Uterus (tissue), 4 donors: ENCODE results near the gene ALDH8A1. TPM values are rescaled to one million over a fixed set of nuclear protein-coding genes. Genes with fewer than 3 reads are reported as not detected.

Source experiments
- DNase-seq, 2 donors: peaks; one replicate each; pipeline ENCODE4 v3.0.0-alpha.2; 2019 to 2020
- H3K27ac ChIP-seq, 2 donors: fragments of 200-600 bp; sonication (generic); 1 replicate in 1 of 2; 2 replicates in 1 of 2; pipeline ENCODE4 v1.5.1; 2016 to 2018
- H3K27me3 ChIP-seq, 2 donors: fragments of 200-600 bp; sonication (generic); one replicate each; pipeline ENCODE4 v1.5.1; 2018 to 2019; ENCODE audit warnings: control low read depth in 1 of 2
- H3K36me3 ChIP-seq, 2 donors: fragments of 200-600 bp; sonication (generic); one replicate each; pipeline ENCODE4 v1.5.1; 2019; ENCODE audit warnings: control low read depth in 1 of 2
- H3K4me1 ChIP-seq, 2 donors: fragments of 200-600 bp; sonication (generic); one replicate each; pipeline ENCODE4 v1.5.1; 2018 to 2019; ENCODE audit warnings: control low read depth in 1 of 2
- H3K4me3 ChIP-seq, 2 donors: fragments of 200-600 bp; sonication (generic); 1 replicate in 1 of 2; 2 replicates in 1 of 2; pipeline ENCODE4 v1.5.1; 2018 to 2019; ENCODE audit warnings: mild to moderate bottlenecking in 1 of 2
- H3K9me3 ChIP-seq, 2 donors: fragments of 200-600 bp; sonication (generic); one replicate each; pipeline ENCODE4 v1.5.1; 2019; ENCODE audit warnings: control low read depth in 1 of 2
- CTCF ChIP-seq, 4 experiments: fragments of 200-600 bp in 2 of 4; fragments of 450-650 bp in 2 of 4; sonication (generic) in 2 of 4; IDR thresholded peaks; one replicate each; pipeline ENCODE4 v1.5.1; 2016 to 2019; ENCODE audit warnings: antibody characterized with exemption in 4 of 4, mild to moderate bottlenecking in 2 of 4, moderate library complexity in 1 of 4
- POLR2A ChIP-seq, 2 donors: fragments of 450-650 bp; IDR thresholded peaks; one replicate each; pipeline ENCODE4 v1.6.1; 2016; ENCODE audit warnings: antibody characterized with exemption in 2 of 2, mild to moderate bottlenecking in 1 of 2, moderate library complexity in 1 of 2
- intact Hi-C: fragments of 100-400 bp; cut with DNase I; formaldehyde crosslinking; loops from one replicate; pipeline ENCODE4 v1.15.1; 2023; ENCODE audit warnings: low total_unique reads
- total RNA-seq, 4 donors: library from RNA; depleted of rRNA in 3 of 4; stranded (reverse); fragments of >200 nt in 3 of 4; gene quantifications; one replicate each; pipeline versions ENCODE4 v1.1.0 to v1.2.4, GENCODE V29; 2014 to 2023
- donor health status: DM: yes; HTN: yes; CAD: no.

Gene ALDH8A1
- 1 to 10 TPM in 1 of 4 donors, under 1 TPM in 1, not detected in 2; 0.55 to 1.4 TPM for total RNA-seq

GRCh38 chr6:134949927-134950326 lies at the start of gene ALDH8A1:
TSS of gene ALDH8A1 (minus strand) at chr6:134950101. CDS start at chr6:134950053, 48 bp downstream.
- no peak for TF ChIP-seq CTCF (IDR thresholded peaks at IDR 0.05)
- no peak for TF ChIP-seq POLR2A (IDR thresholded peaks at IDR 0.05)
- Histone ChIP-seq H3K36me3 (no peaks in the 10 kb centered on the region), H3K9me3 (no peaks in the 10 kb centered on the region), H3K27ac (no peak within 1 kb of the TSS), H3K4me3 (no peak within 1 kb of the TSS), H3K4me1 (no peaks in the 10 kb centered on the region), H3K27me3 (no peaks in the 10 kb centered on the region)
- intact Hi-C loops = loop anchor here (10.0 kb wide), 1 partner anchor 775 kb away; no protein-coding TSS in a partner anchor
- DNase-seq = no peak

GRCh38 chr6:134999107-134999506 lies 49.2 kb upstream of the ALDH8A1 start:
- no peak overlapping the region for H3K4me3 ChIP-seq
- intact Hi-C loops = no loop called here
- H3K27ac ChIP-seq = no peak overlapping the region
- no peaks in the 10 kb centered on the region for H3K27me3 ChIP-seq
- TF ChIP-seq CTCF (IDR thresholded peaks at IDR 0.05) = no peak
- no peak for TF ChIP-seq POLR2A (IDR thresholded peaks at IDR 0.05)
- H3K4me1 ChIP-seq = no peaks in the 10 kb centered on the region
- H3K36me3 ChIP-seq = no peaks in the 10 kb centered on the region
- DNase-seq = no peak
- H3K9me3 ChIP-seq = no peaks in the 10 kb centered on the region

GRCh38 chr6:134997133-134997995 lies 47.5 kb upstream of the ALDH8A1 start:
- H3K4me1 ChIP-seq = no peaks in the 10 kb centered on the region
- no peak overlapping the region for H3K4me3 ChIP-seq
- no peak for DNase-seq
- no peaks in the 10 kb centered on the region for H3K27me3 ChIP-seq
- no peaks in the 10 kb centered on the region for H3K9me3 ChIP-seq
- no peak overlapping the region for H3K27ac ChIP-seq
- H3K36me3 ChIP-seq = no peaks in the 10 kb centered on the region
- TF ChIP-seq CTCF (IDR thresholded peaks at IDR 0.05) = no peak
- TF ChIP-seq POLR2A (IDR thresholded peaks at IDR 0.05) = no peak
- intact Hi-C loops = no loop called here

GRCh38 chr6:134995536-134995935 lies 45.6 kb upstream of the ALDH8A1 start:
- Histone ChIP-seq H3K36me3 (no peaks in the 10 kb centered on the region), H3K9me3 (no peaks in the 10 kb centered on the region), H3K4me3 (no peak overlapping the region), H3K27ac (no peak overlapping the region), H3K4me1 (no peaks in the 10 kb centered on the region), H3K27me3 (no peaks in the 10 kb centered on the region)
- no peak for DNase-seq
- intact Hi-C loops = no loop called here
- TF ChIP-seq CTCF (IDR thresholded peaks at IDR 0.05) (no peak), POLR2A (IDR thresholded peaks at IDR 0.05) (no peak)

GRCh38 chr6:134994431-134994830 lies 44.5 kb upstream of the ALDH8A1 start:
- no peaks in the 10 kb centered on the region for H3K27me3 ChIP-seq
- TF ChIP-seq POLR2A (IDR thresholded peaks at IDR 0.05) (no peak), CTCF (IDR thresholded peaks at IDR 0.05) (no peak)
- DNase-seq = no peak
- H3K4me3 ChIP-seq = no peak overlapping the region
- H3K27ac ChIP-seq = no peak overlapping the region
- intact Hi-C loops = no loop called here
- H3K9me3 ChIP-seq = no peaks in the 10 kb centered on the region
- no peaks in the 10 kb centered on the region for H3K36me3 ChIP-seq
- H3K4me1 ChIP-seq = no peaks in the 10 kb centered on the region
